Measurements from ENCODE around the gene COL3A1.

The COL3A1 gene

DNA sequence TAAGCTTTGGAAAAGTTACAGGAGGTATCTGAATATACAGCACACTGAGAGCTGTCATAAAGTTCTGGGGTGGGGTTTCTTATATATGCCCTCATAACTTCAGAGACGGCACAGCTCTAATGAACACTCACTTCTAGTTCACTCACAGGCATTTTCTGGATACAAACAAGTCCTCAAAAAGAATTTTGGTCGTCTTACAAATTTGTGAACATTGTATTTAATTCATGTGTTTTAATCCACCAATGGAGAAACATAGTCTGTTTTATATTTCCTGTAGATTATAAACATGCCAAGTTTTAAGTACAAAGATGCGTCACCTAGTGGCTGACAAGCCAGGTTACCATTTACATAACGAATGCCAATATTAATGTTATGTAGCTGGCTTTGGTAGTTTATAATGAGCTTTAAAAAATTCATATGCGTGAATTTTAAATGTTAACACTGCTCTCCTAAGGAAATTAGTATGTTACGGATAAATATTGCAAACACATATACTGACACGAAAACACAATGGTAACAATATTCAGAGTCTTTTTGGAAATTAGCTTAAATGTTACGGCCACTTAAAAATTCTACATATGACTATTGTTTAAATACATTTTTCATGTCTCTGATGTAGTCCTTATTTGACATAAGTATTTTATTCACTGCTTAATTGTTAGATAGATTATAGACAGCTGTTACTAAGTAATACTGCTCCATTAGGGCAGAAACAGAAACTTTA lies 2.5 kb downstream of the COL3A1 start:
- no peak for DNase-seq

DNA sequence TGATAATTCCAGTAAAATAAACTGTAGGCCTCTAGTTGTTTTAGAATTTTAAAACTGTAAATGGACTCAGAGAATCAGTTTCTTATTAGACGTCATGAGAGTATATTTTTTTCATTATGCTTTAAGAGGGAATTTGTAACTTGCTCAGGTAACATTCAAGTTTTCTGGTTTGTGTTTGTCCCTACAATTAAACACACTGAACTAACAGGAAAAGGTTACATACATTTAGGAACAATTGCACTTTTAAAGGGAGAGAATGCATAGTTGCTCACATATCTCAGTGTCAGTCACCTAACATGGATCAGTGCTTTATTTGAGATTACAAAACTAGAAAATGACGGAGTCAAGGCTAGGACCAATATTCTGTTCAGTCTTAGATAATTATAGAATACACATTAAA lies 3.1 kb downstream of the COL3A1 start:
- DNase-seq: no peak

DNA sequence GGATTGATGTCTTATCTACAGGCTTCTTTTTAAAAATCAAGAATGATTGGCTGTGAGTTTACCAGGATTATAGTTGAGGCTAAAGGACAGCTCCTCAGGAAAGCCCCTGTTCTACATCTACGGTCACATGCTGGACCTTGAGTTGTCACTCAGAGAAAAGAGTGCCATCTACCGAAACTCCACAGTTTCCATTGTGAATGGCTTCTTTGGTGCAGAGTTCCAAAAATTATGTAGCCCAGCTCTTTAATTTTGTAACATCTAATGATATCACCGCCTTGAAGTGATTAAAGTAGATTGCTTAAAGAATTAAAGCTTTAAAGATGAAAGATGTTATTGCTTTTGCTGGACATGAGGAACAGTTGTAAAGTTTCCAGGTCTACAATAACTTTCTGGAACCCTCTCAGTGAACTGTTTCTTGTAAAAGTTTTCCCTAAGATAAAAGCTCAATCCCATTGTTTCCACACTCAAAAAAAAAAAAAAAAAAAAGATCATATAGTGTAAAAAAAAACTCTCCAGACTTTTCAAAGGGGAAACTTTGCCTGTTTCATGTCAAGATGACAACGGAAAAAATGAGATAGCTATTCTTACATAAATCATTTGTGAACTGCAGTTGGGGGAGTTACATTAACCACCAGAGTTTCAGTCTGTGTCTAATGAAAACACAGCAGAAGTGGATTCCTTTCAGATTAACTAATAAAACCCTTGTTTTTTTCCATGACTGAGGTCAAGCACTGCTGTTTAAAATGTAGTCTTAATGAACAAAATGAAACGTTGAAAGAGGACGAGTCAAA lies 4.3 kb downstream of the COL3A1 start:
- peak; percentile 61 for DNase-seq

DNA sequence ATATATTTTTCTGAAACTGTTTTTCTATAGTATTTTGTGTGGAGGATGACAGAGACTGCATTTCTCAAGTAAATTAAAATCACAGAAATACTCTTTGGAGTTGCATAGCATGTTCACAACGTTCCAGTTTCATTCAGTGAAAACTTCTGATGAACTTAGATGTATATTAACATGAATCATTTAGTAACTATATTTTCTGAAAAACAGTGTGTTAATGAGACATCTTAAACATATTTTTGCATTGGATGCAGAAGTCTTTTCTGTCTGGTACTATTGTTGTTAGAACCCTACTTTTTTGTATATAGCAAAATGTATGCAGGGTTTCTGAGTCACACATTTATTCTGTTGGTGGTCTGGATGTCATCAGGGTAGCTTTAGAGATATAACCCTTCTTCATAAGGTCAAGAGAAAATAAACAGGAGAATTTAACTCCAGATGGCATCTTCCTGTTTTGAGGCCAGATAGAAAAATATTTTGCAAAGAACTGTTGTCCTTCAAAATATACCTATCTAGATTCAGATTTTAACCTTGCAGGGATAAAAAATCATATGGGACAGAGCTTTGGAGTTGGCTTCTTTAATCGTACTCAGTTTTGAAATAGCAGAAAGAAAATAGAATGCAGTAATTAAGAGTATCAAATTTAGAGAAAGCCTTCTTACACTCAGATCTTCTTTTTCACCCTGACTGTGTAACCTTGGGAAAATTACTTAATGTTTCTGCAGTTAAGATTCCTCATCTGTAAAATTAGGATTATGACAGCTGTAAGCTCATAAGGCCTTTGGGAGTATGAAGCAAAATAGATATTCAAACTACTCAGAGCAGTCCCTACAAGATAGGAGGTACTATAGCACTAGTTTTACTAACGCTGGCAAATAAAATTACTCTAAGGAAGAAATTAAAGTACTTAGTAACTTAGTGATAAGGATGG lies 5.3 kb downstream of the COL3A1 start:
- no peak for DNase-seq

DNA sequence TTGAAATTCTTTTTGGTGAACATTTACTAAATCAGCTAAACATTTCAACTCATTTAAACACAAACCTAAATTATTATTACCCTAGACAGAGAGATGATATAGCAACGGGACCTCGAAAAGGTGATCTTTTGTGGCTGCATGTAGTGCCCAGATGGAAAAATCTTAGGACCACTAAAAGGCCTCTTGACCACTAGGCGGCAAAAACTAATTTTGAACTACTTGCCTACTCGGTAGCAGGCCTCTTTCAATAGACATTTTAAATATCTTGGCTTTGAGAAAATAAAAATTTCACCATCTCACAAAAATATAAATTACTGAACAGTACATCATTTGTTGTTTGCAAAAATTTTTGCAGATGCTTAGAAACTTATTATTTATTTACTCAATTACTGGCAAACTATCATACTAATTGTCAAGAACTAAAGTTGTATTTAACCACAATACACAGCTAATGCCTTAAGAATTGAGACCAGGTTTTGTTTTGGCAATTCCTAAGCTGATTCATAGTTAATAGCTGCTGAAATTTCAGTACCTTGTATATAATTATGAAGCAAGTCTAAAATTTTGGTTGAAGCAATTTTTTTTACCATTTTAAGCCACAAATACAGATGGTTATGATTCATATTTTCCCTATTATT lies 9.4 kb downstream of the COL3A1 start:
- no peak for DNase-seq

DNA sequence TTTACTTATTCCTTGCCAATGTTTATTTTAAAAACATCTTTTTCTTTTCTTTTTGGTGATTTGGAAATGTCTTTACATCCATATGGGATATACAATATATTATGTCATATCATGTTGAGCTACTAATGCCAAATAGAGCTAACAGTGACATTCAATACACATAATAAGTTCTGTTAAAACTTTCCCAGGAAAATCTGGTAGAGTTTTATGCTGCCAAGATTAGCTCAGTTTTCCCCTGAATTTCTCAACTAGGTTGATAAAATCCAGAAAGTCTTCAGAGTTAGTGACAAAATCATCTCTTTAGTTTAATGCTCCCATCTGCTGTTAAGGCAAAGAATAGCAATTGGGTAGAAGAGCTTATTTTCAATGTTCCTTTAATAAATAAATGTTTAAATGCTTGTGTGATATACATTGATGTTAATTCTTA lies 9.9 kb downstream of the COL3A1 start:
- no peak for DNase-seq

DNA sequence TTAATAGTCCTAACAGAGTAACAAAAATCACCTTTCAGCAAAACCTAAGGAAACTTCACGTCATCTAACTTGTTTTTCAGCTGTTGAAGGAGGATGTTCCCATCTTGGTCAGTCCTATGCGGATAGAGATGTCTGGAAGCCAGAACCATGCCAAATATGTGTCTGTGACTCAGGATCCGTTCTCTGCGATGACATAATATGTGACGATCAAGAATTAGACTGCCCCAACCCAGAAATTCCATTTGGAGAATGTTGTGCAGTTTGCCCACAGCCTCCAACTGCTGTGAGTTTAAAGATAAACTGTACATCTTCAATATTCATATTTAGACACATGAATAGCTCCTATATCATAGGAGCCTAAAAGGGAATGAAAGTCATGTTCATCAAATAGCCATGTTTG lies 10.5 kb downstream of the COL3A1 start:
- peak; percentile 66 for DNase-seq

DNA sequence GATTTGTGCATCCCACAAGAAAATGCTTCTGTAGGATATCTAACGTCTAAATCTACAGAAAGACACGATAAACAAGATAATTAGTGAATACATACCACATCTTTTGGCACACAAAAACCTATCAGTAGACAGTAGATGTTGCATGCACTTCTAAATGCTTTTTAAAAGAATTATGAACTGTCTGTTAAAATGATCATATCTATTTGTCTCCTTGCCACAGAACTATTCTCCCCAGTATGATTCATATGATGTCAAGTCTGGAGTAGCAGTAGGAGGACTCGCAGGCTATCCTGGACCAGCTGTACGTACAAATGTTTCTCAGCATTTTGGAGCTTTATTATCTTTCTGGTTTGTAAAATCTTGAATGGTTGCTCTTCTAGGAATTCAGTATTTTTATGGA lies 12.7 kb downstream of the COL3A1 start:
- DNase-seq: no peak

DNA sequence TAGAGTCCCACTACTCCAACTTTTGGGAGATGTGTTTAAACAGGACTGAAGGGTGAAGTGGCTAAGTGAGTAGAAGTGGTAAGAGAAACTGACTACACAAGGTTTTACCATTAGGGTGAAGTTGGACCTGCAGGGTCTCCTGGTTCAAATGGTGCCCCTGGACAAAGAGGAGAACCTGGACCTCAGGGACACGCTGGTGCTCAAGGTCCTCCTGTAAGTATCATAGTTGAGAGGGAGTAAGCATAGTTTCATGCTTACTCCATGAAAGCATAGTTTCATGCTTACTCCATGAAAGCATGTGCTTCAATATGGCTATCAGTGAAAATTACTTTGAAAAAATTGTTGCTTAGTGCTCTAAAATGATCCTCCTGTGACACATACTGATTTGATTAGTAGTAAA lies 19.1 kb downstream of the COL3A1 start:
- no peak for DNase-seq

DNA sequence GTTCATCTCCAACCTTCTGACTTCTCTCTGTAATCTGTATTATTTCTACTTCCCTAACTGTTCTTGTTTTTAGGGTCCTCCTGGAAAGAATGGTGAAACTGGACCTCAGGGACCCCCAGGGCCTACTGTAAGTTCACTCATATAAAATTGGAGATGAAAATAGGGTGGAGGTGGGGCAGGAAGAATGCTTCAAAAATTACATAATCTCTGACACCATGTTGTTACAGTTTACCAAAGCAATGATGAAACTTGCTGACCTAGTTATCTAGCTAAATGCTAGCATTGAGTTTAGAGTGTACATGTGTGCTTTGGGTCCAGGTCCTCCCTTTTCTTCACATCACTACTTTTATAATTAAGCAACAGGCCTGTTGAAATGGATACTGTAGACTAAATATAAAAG lies 23.1 kb downstream of the COL3A1 start:
- no peak for DNase-seq

DNA sequence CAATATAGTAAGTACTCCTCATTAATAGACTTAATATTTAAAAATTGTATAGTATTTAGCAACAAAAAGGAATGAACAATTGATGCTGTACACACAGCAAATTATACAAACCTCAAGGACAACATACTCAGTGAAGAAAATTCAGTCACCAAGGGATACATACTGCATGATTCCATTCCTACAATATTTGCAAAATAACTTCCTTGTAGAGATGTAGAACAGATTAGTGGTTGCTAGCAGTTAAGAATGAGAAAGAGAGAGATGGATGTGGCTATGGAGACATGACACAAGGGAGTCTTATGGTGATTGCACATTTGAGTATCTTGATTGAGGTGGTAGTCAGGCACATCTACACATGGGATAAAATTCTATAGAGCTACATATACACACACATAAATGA lies 26.0 kb downstream of the COL3A1 start:
- DNase-seq: no peak

DNA sequence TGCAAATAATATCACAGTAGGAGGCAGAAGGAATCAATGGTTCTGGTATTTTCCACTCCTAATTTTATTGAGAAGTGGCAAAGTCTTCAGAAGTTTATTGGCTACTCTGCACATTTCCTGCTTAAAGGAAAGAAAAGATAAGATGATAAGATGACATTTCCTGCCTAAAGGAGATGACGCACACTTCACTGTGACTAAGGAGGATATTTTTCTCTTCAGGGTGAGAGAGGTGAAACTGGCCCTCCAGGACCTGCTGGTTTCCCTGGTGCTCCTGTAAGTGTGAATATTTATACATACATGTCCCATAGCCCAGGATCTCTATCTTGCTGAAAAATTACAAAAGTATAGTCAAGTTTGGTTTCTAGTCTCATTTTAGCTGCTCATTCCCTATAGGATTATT lies 27.9 kb downstream of the COL3A1 start:
- DNase-seq: no peak

DNA sequence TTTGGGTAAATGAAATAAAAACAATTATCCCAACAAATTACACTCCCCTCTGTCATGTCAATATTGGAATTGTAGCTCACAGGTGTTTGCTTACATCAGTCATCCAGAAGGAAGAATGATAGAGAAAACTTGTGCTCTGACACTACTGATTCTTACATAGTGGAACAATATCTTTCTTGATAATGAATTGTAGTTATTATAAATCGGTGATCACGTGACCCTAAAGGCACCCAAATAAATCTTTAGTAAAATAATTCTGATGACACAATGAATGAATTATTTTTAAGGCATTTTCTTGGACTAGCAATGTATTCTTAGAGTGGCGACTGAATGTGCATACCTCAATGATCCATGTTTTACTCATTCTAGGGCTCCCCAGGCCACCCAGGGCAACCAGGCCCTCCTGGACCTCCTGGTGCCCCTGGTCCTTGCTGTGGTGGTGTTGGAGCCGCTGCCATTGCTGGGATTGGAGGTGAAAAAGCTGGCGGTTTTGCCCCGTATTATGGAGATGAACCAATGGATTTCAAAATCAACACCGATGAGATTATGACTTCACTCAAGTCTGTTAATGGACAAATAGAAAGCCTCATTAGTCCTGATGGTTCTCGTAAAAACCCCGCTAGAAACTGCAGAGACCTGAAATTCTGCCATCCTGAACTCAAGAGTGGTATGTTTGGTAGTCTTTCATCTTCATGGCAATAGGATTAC lies 34.5 kb downstream of the COL3A1 start:
- no peak for DNase-seq

DNA sequence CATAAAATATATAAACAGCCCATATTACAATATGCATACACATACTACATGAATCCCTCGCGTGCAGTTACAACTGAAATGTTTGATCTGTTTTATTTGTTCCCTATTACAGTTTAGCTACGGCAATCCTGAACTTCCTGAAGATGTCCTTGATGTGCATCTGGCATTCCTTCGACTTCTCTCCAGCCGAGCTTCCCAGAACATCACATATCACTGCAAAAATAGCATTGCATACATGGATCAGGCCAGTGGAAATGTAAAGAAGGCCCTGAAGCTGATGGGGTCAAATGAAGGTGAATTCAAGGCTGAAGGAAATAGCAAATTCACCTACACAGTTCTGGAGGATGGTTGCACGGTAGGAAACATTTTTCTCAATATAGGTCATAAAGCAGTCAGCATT lies 36.4 kb downstream of the COL3A1 start:
- DNase-seq: no peak

DNA sequence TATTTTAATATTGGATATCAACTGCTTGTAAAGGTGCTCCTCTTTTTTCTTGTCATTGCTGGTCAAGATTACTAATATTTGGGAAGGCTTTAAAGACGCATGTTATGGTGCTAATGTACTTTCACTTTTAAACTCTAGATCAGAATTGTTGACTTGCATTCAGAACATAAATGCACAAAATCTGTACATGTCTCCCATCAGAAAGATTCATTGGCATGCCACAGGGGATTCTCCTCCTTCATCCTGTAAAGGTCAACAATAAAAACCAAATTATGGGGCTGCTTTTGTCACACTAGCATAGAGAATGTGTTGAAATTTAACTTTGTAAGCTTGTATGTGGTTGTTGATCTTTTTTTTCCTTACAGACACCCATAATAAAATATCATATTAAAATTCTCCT lies 38.2 kb downstream of the COL3A1 start:
- DNase-seq: no peak

DNA sequence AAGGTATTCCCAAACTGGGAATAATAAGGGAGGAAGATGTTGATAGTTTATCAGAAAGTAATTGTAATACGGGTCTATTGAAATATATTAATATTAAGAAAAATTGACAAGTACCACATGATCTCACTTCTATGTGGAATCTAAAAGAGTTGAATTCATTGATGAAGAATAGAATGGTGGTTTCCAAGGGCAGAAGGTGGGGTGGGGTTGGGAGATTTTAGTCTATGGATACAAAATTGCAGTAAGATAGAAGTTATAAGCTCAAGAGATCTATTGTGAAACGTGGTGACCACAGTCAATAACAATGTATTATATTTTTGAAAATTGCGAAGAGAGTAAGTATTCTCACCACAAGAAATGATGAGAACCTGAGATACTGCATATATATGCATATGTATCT lies 38.9 kb downstream of the COL3A1 start:
- DNase-seq: no peak

DNA sequence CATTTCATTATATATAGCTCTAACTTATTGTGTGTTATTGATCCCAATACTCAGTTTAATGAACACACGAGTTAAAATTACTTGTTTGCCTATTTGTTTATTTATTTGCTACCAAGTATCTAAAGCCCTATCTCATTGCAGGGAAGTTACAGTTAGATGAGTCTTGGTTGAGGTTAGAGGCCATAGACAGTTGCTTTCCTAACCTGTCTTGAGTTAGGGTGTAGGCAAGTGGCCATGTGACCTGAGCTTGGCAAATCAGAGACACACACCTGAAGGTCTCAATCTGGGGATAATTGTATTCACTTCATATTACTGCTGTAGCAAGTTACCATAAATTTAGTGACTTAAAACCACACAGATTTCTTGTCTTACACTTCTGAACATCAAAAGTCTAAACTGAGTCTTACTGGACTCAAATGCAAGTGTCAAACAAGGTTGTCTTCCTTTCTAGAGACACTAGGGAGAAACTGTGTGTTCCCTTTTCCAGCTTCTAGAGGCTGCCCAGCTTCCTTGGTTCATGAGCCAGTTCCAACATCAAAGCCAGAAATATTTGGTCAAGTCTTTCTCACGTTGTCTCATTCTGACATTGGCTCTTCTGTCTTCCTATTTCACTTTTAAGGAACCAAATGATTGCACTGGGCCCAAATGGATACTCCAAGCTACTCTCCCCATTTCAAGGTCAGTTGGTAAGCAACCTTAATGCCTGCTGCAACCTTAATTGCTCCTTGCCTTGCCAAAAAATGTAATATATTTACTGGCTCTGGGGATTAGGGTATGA lies 39.7 kb downstream of the COL3A1 start:
- DNase-seq: no peak

DNA sequence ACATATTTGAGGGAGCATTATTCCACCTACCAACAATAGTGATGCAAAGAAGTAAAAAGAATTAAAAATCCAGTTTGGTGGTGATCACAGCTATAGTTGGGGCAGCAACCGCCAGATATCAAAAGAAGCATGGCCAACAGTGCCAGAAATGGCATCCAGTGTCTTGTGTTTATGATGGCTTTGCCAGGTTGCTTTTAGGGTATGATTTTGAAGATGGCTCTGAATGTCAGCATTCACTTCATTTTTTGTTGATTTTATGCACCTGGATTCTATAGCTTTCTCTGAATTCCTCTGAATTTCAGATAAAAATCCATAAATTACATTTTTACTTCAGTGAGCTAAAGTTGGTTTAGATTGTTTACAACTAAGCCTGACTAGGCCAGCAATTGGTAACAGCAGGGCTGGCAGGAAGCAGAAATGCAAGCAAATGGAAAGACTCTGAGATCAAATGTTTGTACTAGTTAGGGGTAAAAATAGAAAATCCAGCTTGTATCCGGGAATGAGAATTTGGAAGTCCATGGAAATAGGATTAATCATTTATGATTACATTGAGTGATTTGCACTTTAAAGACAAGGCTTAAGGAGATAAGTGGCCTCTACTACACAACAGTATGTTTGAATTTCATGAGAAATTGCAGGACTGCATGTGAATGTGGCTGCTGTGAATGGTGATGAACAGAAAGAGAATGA lies 40.4 kb downstream of the COL3A1 start:
- no peak for DNase-seq

DNA sequence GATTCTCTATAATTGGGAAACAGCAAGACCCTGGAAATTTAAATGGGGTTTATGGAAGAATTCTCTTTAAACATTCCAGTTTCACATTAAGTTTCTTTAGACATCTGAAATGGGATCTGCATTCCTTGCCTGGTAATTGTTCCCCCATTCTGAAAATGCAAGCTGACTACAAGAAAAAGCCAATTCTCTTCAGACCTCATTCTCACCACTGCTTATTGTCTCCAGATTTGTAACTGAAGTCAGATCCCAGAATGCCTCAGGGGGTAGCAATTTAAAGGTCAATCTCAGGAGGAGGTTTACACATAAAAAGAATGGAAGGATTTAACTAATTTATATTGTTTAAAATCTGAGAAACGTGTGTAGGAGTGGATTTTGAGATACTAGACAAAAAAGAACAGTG lies 41.2 kb downstream of the COL3A1 start:
- DNase-seq: no peak

DNA sequence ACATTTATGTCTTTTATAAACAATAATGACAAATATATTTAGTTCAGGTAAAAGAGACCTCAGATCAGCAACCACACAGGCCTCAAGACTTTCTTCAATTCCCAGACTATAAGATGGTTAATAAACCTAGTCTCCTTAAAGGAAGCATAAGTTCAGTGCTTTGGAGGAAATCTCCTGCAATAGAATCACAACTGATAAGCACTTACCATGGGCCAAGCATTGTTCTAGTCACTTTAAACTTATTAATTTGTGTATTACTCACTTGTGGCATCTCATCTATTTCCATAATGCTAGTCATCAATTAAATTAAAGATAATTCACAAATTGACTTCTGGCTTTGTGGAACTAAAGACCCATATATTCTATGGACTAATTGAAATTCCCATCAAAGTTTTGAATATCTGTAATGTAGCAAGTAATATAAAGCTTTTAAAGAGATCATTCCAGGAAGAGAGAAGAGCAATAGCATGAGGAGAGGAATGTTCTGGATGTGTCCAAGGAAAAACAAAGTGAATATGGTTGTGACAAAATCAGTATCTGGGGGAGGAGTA lies 42.2 kb downstream of the COL3A1 start:
- no peak for DNase-seq

DNA sequence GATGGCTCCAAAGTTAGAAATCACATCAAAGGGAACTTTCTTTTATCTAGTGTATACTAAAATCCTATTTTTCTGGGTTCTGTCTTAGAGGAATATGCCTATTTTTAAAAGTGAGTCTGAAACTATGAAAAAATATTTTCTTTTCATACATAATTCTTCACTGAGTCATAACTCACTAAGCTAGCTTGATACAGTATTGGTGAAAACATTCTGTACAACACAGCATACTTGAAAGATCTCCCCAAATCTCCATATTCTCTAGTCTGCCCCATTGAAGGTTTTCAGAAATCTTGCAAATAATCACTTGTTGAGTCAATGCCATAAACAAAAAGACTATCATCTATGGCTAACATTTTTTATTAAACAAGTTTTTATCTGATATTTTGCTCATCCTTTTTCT lies 44.5 kb downstream of the COL3A1 start:
- DNase-seq: no peak

Data from islet precursor cell (in vitro differentiated cells).